Endothelial cell of umbilical vein (primary cell): ENCODE data around the gene MMS22L. TPM values are rescaled to one million over a fixed set of nuclear protein-coding genes. Genes with fewer than 3 reads are reported as not detected.

Source experiments
- BruUV-seq: library from RNA; stranded (reverse); fragments of 400-500 nt; replicated peaks from 2 replicates; lab custom pipeline; 2021; lab: Mats Ljungman, UMichigan
- CTCF ChIA-PET: fragments of 300-600, 350-600 bp; sonication (Branson Sonifier 250); formaldehyde crosslinking; loops from one replicate; lab custom pipeline; 2021; ENCODE audit warnings: antibody characterized with exemption, inconsistent platforms; lab: Charles Lee
- POLR2A ChIA-PET: fragments of 300-600, 350-600 bp; sonication (Branson Sonifier 250); formaldehyde crosslinking; loops from one replicate; lab custom pipeline; 2021; ENCODE audit warnings: antibody characterized with exemption, inconsistent platforms; lab: Charles Lee
- DNase-seq: peaks from one replicate; pipeline ENCODE4 v3.0.0-alpha.2; 2011; ENCODE audit warnings: low read depth, low spot score
- FAIRE-seq: peaks from 2 replicates; lab custom pipeline; 2011; peaks lifted over from hg19 to GRCh38; lab: Jason Lieb, UNC
- H2AFZ ChIP-seq: 2 replicates; pipeline ENCODE4 v1.6.0; 2012; ENCODE audit warnings: low read depth, low read length, control low read depth, inconsistent platforms
- H3K27ac ChIP-seq: 2 replicates; pipeline ENCODE4 v1.5.1; 2011; ENCODE audit warnings: low read depth, mild to moderate bottlenecking, control low read depth, low read length, moderate library complexity; ENCODE audit not compliant: insufficient read depth
- H3K27me3 ChIP-seq, 2 experiments: 2 replicates each; pipeline versions ENCODE4 v1.6.0 to v1.6.1; 2011; ENCODE audit warnings: low read length in 2 of 2, mixed read lengths in 1 of 2; ENCODE audit not compliant: control insufficient read depth in 2 of 2, insufficient read depth in 2 of 2
- H3K36me3 ChIP-seq, 2 experiments: 2 replicates in 1 of 2; 3 replicates in 1 of 2; pipeline ENCODE4 v1.5.1; 2011; ENCODE audit warnings: low read length in 2 of 2, mild to moderate bottlenecking in 1 of 2, moderate library complexity in 1 of 2; ENCODE audit not compliant: control insufficient read depth in 2 of 2, insufficient read depth in 2 of 2; ENCODE audit errors: extremely low read depth in 1 of 2
- H3K4me1 ChIP-seq: 3 replicates; pipeline ENCODE4 v1.5.1; 2011; ENCODE audit warnings: mild to moderate bottlenecking, low read length; ENCODE audit not compliant: control insufficient read depth, insufficient read depth; ENCODE audit errors: extremely low read depth
- H3K4me2 ChIP-seq: 2 replicates; pipeline ENCODE4 v1.6.1; 2011; ENCODE audit warnings: low read length, control low read depth, mixed read lengths; ENCODE audit not compliant: insufficient read depth
- H3K4me3 ChIP-seq, 3 experiments: fragments of 200-600 bp in 1 of 3; sonication (generic), shearing (Covaris generic) in 1 of 3; replicated peaks in 1 of 3; 2 replicates each; pipeline ENCODE4 v1.5.1; 2011 to 2016; ENCODE audit warnings: control low read depth in 3 of 3, low read length in 3 of 3, mild to moderate bottlenecking in 2 of 3, inconsistent platforms in 1 of 3, low read depth in 1 of 3, moderate library complexity in 1 of 3; ENCODE audit not compliant: insufficient read depth in 1 of 3
- H3K79me2 ChIP-seq: 2 replicates; pipeline ENCODE4 v1.6.0; 2012; ENCODE audit warnings: low read length, inconsistent platforms; ENCODE audit not compliant: control insufficient read depth, insufficient read depth
- H3K9ac ChIP-seq: replicated peaks from 2 replicates; pipeline ENCODE3; 2011; ENCODE audit warnings: low read length, control low read depth; ENCODE audit not compliant: insufficient read depth; ENCODE audit errors: extremely low read depth
- H3K9me1 ChIP-seq: replicated peaks from 3 replicates; pipeline ENCODE4 v1.6.0; 2011; ENCODE audit warnings: mild to moderate bottlenecking, low read length; ENCODE audit not compliant: control insufficient read depth, insufficient read depth; ENCODE audit errors: extremely low read depth
- H3K9me3 ChIP-seq: replicated peaks from 2 replicates; pipeline ENCODE4 v1.5.1; 2012; ENCODE audit warnings: low read length, inconsistent platforms; ENCODE audit not compliant: control insufficient read depth, insufficient read depth
- H4K20me1 ChIP-seq: replicated peaks from 2 replicates; pipeline ENCODE3; 2011; ENCODE audit warnings: mild to moderate bottlenecking, low read length; ENCODE audit not compliant: control insufficient read depth, insufficient read depth; ENCODE audit errors: extremely low read depth
- EZH2 ChIP-seq: IDR thresholded peaks from 2 replicates; pipeline ENCODE4 v1.6.1; 2012; ENCODE audit warnings: borderline replicate concordance, low read depth, mild to moderate bottlenecking, moderate library complexity, low read length, inconsistent platforms; ENCODE audit not compliant: severe bottlenecking
- FOS ChIP-seq: IDR thresholded peaks from 2 replicates; pipeline ENCODE4 v1.6.1; 2011; ENCODE audit warnings: mild to moderate bottlenecking, low read length, moderate library complexity, borderline replicate concordance; ENCODE audit not compliant: insufficient read depth
- GATA2 ChIP-seq: IDR thresholded peaks from 2 replicates; pipeline ENCODE4 v1.7.0; 2011; ENCODE audit warnings: low read depth, mild to moderate bottlenecking, moderate library complexity, mixed read lengths, low read length; ENCODE audit not compliant: insufficient read length, insufficient read depth
- JUN ChIP-seq: IDR thresholded peaks from 2 replicates; pipeline ENCODE4 v1.6.1; 2011; ENCODE audit warnings: borderline replicate concordance, low read depth; ENCODE audit not compliant: insufficient read length, insufficient read depth
- MYC ChIP-seq: IDR thresholded peaks from one replicate; pipeline ENCODE4 v1.6.1; 2011; ENCODE audit warnings: mild to moderate bottlenecking, low read depth, low read length
- POLR2A ChIP-seq: IDR thresholded peaks from 2 replicates; pipeline ENCODE4 v1.6.1; 2012; ENCODE audit warnings: low read depth, mild to moderate bottlenecking, control low read depth, low read length
- POLR2AphosphoS5 ChIP-seq: IDR thresholded peaks from 2 replicates; pipeline ENCODE4 v1.6.1; 2012; ENCODE audit warnings: low read depth, mild to moderate bottlenecking, control low read depth, low read length, moderate library complexity; ENCODE audit not compliant: insufficient read depth
- dilution Hi-C: fragments of 300-500 bp; cut with MboI; formaldehyde crosslinking; loops from one replicate; pipeline ENCODE4 v1.15.0; 2019; ENCODE audit warnings: low sequenced_read_pairs; ENCODE audit not compliant: extremely low pct_ligation_motif_present
- intact Hi-C: fragments of 100-400 bp; cut with micrococcal nuclease; formaldehyde crosslinking; loops from one replicate; pipeline ENCODE4 v1.10.0; 2022
- polyA plus RNA-seq, 4 experiments: library from polyadenylated mRNA; depleted of rRNA in 3 of 4; stranded (reverse) in 3 of 4; unstranded in 1 of 4; fragments of >200 nt; gene quantifications; 2 replicates each; pipeline versions ENCODE4 v1.2.1 to v1.2.3, GENCODE V29; 2011 to 2012; ENCODE audit warnings: missing spikeins in 1 of 4
- total RNA-seq: library from RNA; stranded (reverse); gene quantifications from 2 replicates; pipeline ENCODE4 v1.2.3, GENCODE V29; 2021
- TF ChIP-seq, protein P1 (sequence below), 2 donors: IDR thresholded peaks; 1 replicate in 1 of 2; 2 replicates in 1 of 2; pipeline ENCODE4 v1.5.1; 2011; ENCODE audit warnings: low read length in 2 of 2, mild to moderate bottlenecking in 2 of 2, moderate library complexity in 2 of 2, control low read depth in 1 of 2, inconsistent platforms in 1 of 2, low read depth in 1 of 2; ENCODE audit not compliant: insufficient read depth in 1 of 2; ENCODE audit errors: extremely low read depth in 1 of 2
- TF ChIP-seq, protein P2 (sequence below): IDR thresholded peaks from 2 replicates; pipeline ENCODE4 v1.6.1; 2011; ENCODE audit not compliant: insufficient read depth, insufficient read length

The MMS22L gene
- total and polyA plus RNA-seq, 2 donors (not counting 3 experiments of a cell fraction or from before 2014, with no cell fraction given) = 5.5 to 19.3 TPM

DNA sequence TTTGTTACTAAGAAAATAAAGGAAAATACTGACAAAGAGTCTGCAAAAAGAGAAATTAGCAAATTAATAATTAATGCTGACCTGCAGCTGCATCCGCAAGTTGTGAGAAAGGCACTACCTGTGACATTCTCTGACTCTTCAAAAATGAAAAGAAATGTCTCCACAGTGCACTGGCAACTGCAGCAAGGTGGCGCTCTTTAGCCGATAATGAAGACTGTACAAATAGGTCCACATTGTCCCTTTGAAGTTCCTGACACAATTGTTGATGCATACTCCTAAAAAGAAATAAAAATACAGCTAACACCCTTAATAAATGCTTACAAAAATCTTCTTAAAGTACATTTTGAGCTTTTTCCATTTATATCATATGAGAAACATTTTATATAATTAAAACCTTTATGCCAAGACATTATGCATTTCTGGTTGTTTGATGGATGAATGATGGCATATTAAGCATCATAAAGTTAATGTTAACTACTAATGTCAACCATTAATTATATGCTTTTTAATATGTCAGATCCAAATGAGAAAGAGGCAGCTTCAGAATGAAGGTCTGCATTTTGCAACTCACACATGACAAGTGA lies 96.5 kb downstream of the MMS22L start:
- DNase-seq (peak; percentile 77), FAIRE-seq (peak; percentile 84)
- Histone ChIP-seq H3K27ac (no peak overlapping the region), H4K20me1 (no peaks in the 10 kb centered on the region), H3K9me1 (no peaks in the 10 kb centered on the region), H3K4me2 (no peak overlapping the region), H3K4me1 (peaks cover 32% of the 10 kb centered on the region), H3K9me3 (no peaks in the 10 kb centered on the region), H3K27me3 (no peaks in the 10 kb centered on the region), H3K9ac (no peak overlapping the region), H2AFZ (no peak overlapping the region), H3K36me3 (no peaks in the 10 kb centered on the region), H3K4me3 (no peak overlapping the region), H3K79me2 (no peaks in the 10 kb centered on the region)
- intact Hi-C loops (loop anchor here (1.0 to 5.0 kb wide), 7 partner anchors 29 to 1658 kb away; partner anchors contain the start of gene NDUFAF4), dilution Hi-C loops (no loop called here)
- ChIA-PET POLR2A (no interaction called here), CTCF (interaction anchor here (0.6 to 6.6 kb wide), 14 partner anchors 11 to 1933 kb away, joined by 3 to 99 read pairs (median 3); no protein-coding TSS in a partner anchor)
- no TSS peak for BruUV-seq
- TF ChIP-seq, protein P1, sequence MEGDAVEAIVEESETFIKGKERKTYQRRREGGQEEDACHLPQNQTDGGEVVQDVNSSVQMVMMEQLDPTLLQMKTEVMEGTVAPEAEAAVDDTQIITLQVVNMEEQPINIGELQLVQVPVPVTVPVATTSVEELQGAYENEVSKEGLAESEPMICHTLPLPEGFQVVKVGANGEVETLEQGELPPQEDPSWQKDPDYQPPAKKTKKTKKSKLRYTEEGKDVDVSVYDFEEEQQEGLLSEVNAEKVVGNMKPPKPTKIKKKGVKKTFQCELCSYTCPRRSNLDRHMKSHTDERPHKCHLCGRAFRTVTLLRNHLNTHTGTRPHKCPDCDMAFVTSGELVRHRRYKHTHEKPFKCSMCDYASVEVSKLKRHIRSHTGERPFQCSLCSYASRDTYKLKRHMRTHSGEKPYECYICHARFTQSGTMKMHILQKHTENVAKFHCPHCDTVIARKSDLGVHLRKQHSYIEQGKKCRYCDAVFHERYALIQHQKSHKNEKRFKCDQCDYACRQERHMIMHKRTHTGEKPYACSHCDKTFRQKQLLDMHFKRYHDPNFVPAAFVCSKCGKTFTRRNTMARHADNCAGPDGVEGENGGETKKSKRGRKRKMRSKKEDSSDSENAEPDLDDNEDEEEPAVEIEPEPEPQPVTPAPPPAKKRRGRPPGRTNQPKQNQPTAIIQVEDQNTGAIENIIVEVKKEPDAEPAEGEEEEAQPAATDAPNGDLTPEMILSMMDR (IDR thresholded peaks at IDR 0.05; ENCODE audit: extremely low read depth in 1 of 2, insufficient read depth in 1 of 2, low read depth in 1 of 2, low read length in 2 of 2) = peak; percentile 77 to 85
- TF ChIP-seq JUN = no peak

DNA sequence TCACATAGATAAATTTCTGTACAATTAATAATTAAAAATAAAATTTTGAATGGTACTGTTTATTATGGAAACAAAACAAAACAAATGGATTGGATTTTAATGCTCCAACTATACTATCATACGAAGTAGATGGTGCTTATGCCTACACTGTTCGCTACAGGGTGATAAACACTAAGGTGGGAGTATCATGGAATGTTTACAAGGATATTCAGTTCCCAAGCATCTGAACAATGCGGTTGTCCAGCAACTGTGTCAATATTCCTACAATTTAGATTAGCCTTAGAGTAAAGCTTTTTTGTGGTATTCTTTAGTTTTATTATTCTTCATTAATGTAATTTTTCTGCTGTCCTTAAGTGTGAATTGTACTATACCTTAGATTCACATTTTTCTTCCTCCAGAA lies 105.1 kb downstream of the MMS22L start:
- DNase-seq (no peak), FAIRE-seq (no peak)
- no peaks in the 10 kb centered on the region for H3K9me1 ChIP-seq
- no peaks in the 10 kb centered on the region for H3K79me2 ChIP-seq
- POLR2A ChIA-PET = no interaction called here
- BruUV-seq = no TSS peak
- H3K4me1 ChIP-seq = peaks cover 14% of the 10 kb centered on the region
- no peak overlapping the region for H3K4me3 ChIP-seq
- dilution Hi-C loops = no loop called here
- H2AFZ ChIP-seq = no peak overlapping the region
- no peak overlapping the region for H3K9ac ChIP-seq
- TF ChIP-seq POLR2AphosphoS5 = no peak
- no peak for TF ChIP-seq JUN
- TF ChIP-seq FOS = no peak
- TF ChIP-seq, protein P2, sequence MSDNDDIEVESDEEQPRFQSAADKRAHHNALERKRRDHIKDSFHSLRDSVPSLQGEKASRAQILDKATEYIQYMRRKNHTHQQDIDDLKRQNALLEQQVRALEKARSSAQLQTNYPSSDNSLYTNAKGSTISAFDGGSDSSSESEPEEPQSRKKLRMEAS = no peak
- no peak for TF ChIP-seq GATA2
- no peak for TF ChIP-seq POLR2A
- no peak for TF ChIP-seq MYC
- no peak for TF ChIP-seq EZH2
- TF ChIP-seq, protein P1 (IDR thresholded peaks at IDR 0.05; ENCODE audit: extremely low read depth in 1 of 2, insufficient read depth in 1 of 2, low read depth in 1 of 2, low read length in 2 of 2) = no peak
- intact Hi-C loops = no loop called here
- H3K27me3 ChIP-seq = no peaks in the 10 kb centered on the region
- H3K36me3 ChIP-seq = peaks cover 0 to 3% of the 10 kb centered on the region in 2 experiments
- H3K9me3 ChIP-seq = no peaks in the 10 kb centered on the region
- no peaks in the 10 kb centered on the region for H4K20me1 ChIP-seq
- CTCF ChIA-PET = no interaction called here
- H3K27ac ChIP-seq = no peak overlapping the region
- H3K4me2 ChIP-seq = no peak overlapping the region
